ENCODE data around the gene SUGCT.

- TF ChIP-seq POLR2A (IDR thresholded peaks at IDR 0.05) (no peak), POLR2AphosphoS5 (IDR thresholded peaks at IDR 0.05) (no peak)
Observed at GRCh38 chr7:40418448-40418847, 283.6 kb downstream of the SUGCT start.
